K562 (cell line): ENCODE results near the gene TRPC4AP.

Source experiments
- CBX2 ChIP-seq: fragments of 200-600 bp; sonication (generic); IDR thresholded peaks from one replicate; pipeline ENCODE4 v1.6.1; 2012; ENCODE audit warnings: mild to moderate bottlenecking, low read length, inconsistent platforms; ENCODE audit not compliant: insufficient read depth, poor library complexity, severe bottlenecking
- CTCF ChIP-seq, 3 experiments: IDR thresholded peaks in 2 of 3; conservative IDR thresholded peaks in 1 of 3; 2 replicates each; pipeline ENCODE4 v1.5.1; 2011 to 2012; ENCODE audit warnings: low read length in 3 of 3, mild to moderate bottlenecking in 3 of 3, control low read depth in 2 of 3, improper control_type of control experiment in 1 of 3, inconsistent platforms in 1 of 3, low read depth in 1 of 3, mixed read lengths in 1 of 3, moderate library complexity in 1 of 3; ENCODE audit not compliant: insufficient read depth in 2 of 3
- E2F5 ChIP-seq: sonication (generic); formaldehyde crosslinking; IDR thresholded peaks from 2 replicates; pipeline ENCODE4 v1.8.0; 2022; ENCODE audit warnings: mild to moderate bottlenecking, missing genetic modification reagents
- FOXK2 ChIP-seq, 2 experiments: fragments of 450-650 bp; IDR thresholded peaks in 1 of 2; conservative IDR thresholded peaks in 1 of 2; 2 replicates each; pipeline ENCODE4 v1.6.1; 2016; ENCODE audit warnings: low read depth in 2 of 2, mild to moderate bottlenecking in 1 of 2
- HINFP ChIP-seq: fragments of 450-650 bp; conservative IDR thresholded peaks from 2 replicates; pipeline ENCODE4 v1.6.1; 2016; ENCODE audit warnings: missing genetic modification characterization, low read depth, mild to moderate bottlenecking, control low read depth, missing compliant biosample characterization
- KLF1 ChIP-seq: fragments of 450-650 bp; IDR thresholded peaks from 2 replicates; pipeline ENCODE4 v1.6.1; 2016; ENCODE audit warnings: missing genetic modification characterization, missing compliant biosample characterization
- RBBP5 ChIP-seq: fragments of 200-600 bp; sonication (generic); IDR thresholded peaks from 2 replicates; pipeline ENCODE4 v1.6.1; 2012; ENCODE audit warnings: borderline replicate concordance, mild to moderate bottlenecking, low read length, control low read depth, inconsistent platforms; ENCODE audit not compliant: insufficient read depth, poor library complexity, severe bottlenecking
- STAG1 ChIP-seq: sonication (generic); formaldehyde crosslinking; IDR thresholded peaks from 2 replicates; pipeline ENCODE4 v1.5.0; 2020; ENCODE audit warnings: missing genetic modification reagents, borderline replicate concordance
- TARDBP ChIP-seq: fragments of 450-650 bp; IDR thresholded peaks from 2 replicates; pipeline ENCODE4 v1.6.1; 2016
- USF2 ChIP-seq: sonication (generic); formaldehyde crosslinking; IDR thresholded peaks from 2 replicates; pipeline ENCODE4 v1.5.0; 2020; ENCODE audit warnings: missing genetic modification reagents
- ZNF274 ChIP-seq: IDR thresholded peaks from 2 replicates; pipeline ENCODE4 v1.6.1; 2011; ENCODE audit warnings: low read depth, mild to moderate bottlenecking, low read length, moderate library complexity, borderline replicate concordance
- ZNF398 ChIP-seq: fragments of 250-450 bp; sonication (Bioruptor Pico); IDR thresholded peaks from 2 replicates; pipeline ENCODE4 v1.8.0; 2021; ENCODE audit warnings: moderate library complexity, mild to moderate bottlenecking, inconsistent platforms

- no peak for TF ChIP-seq HINFP (tag)
- TF ChIP-seq USF2 (CRISPR knock-in tag), result no peak
- TF ChIP-seq CTCF (IDR thresholded peaks at IDR 0.05 in 2 of 3, conservative IDR thresholded peaks at IDR 0.05 in 1 of 3; ENCODE audit: insufficient read depth in 2 of 3, low read depth in 1 of 3, low read length in 3 of 3), result no peak
- no peak for TF ChIP-seq RBBP5
- no peak for TF ChIP-seq FOXK2 (conservative IDR thresholded peaks at IDR 0.05 in 1 of 2, IDR thresholded peaks at IDR 0.05 in 1 of 2; ENCODE audit: low read depth in 2 of 2)
- TF ChIP-seq E2F5 (CRISPR knock-in tag), result no peak
- TF ChIP-seq CBX2, result no peak
- TF ChIP-seq ZNF398 (CRISPR knock-in tag), result no peak
- TF ChIP-seq ZNF274, result no peak
- TF ChIP-seq KLF1 (tag), result no peak
- TF ChIP-seq TARDBP, result no peak
- TF ChIP-seq STAG1 (CRISPR knock-in tag), result no peak
These were observed 769 bp upstream of the TRPC4AP start for GRCh38 chr20:35093267-35093884.
